LoVo (cell line): ENCODE results near the gene TAAR2.
"Not testable (repeated sequence)": the region's sequence is repeated elsewhere in the genome, so short reads cannot be mapped to it uniquely, and the experiment has no call there.

Source experiments
- DNase-seq: peaks from one replicate; pipeline ENCODE4 v3.0.0-alpha.2; 2016; ENCODE audit warnings: low spot score

The TAAR2 gene

DNA sequence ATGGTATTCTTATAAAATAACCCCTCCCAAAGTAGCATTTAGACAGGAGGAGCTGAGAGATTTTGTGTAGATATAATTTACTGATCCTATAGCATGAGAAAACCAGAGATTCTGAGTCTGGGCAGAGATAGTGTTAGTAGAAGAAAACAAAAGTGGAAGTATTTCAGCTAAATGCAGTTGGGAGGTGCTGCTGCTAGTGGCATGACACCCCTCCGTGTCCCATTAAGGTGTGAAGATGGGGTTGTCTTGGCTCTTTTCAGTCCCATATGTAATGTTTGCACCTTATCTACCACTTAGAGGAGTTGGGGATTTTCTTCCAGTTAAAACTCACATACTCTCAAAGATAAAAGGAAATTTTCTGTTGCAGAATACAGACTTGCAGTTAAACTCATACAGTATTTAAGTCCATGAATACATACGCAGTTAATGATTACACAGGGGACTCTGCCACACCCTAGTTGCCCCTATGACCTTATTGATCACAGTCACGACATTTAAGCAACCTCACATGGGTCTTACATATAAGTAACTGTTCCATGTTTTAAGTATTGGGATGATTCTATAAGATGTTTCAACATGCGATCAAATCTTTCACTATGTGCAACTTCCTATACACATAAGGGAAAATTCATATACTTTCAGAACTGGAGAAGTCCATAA is 11.5 kb downstream of the TAAR2 start:
- peak; percentile 49 for DNase-seq

DNA sequence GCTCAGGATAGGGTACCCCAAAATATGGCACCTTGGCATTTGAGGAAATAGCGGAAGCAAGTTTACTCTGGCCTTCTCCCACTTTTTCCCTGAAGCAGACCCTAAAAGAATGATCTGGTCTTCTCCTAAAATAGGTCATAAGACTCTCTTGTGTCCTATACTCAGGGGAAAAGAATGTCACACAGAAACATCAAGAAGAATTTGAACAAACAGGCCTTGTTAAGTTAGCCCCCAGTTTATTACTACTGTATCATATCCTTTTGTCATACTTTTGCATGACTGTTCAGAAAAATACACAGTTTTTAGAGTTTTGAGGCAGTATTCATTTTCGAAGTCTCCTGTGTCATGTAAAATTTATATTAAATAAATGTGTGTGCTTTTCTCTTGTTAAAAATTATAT is 12.5 kb downstream of the TAAR2 start:
- DNase-seq = no peak

DNA sequence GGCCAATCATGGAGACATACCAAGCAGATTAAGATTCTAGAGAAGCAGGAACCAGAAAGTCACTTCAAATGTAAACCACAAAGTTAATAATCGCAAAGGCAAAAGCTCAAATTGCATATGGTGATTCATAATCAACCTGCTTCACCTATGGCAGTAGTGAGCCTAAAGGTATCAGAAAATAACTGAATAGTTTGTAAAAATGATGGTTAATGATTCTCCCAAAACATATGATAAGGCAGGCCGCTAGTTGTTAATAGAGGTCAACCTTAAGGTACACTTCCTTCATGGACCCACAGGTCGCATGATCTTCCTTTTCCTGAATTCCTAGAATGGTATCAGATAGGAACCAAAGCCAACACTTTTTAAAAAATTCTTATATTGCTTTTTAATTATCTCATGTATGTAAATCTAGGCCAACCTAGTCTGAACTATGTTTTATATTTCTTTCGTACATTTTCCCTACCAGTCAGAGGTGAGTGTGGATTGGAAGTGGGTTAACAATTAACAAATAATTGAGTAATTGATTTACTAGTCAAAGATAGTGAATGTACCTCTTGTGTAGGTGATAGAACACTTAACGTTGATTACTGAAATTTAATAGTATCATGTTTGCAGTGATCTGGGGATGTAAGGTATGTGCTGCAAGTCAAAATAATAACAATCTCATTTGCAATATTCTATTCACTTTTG is 16.4 kb downstream of the TAAR2 start:
- DNase-seq = no peak

GRCh38 chr6:132604635-132605152 is 19.4 kb downstream of the TAAR2 start:
- no peak for DNase-seq

GRCh38 chr6:132600900-132601299 is 23.2 kb downstream of the TAAR2 start:
- DNase-seq = not testable (repeated sequence)

GRCh38 chr6:132598473-132598872 is 25.6 kb downstream of the TAAR2 start:
- peak; percentile 35 for DNase-seq

GRCh38 chr6:132596201-132596600 is 27.9 kb downstream of the TAAR2 start:
- no peak for DNase-seq

DNA sequence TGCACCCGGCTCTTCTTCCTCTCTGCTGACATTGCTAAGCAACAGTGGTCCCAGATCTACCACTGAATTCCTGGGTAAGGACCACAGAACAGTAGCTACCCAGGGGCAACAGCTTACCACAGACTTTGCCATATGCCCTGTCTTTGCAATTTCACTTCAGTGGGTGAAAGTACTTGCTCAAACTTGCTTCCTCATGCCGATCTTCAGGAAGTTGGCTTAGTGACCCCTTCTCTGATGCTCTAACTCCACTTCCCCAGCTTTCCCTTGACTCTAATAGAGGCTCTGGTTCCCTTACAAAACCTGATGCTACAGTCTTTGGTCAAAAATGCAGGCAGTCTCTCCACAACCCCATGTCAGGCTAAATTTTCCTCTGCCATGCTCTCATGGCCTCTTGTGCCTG is 31.2 kb downstream of the TAAR2 start:
- no peak for DNase-seq

DNA sequence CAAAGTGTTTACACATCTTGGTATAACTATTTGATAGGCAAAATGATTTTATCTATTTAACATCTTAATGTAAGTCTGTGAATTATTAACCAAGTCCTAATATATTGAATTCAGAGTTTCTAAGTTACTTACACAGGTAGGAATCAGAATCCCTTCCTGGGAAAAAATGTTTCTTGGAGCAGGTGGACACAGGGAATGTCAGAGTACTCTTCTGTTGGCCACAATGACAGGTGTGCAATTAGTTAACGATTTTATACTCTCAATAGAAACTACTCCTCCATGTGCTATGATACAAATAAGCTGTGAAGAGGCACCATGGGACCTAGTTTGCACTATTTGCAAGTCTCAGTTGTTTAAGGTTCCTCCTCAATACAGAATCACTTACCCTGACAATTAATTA is 33.7 kb downstream of the TAAR2 start:
- DNase-seq = no peak

- DNase-seq = no peak
These were observed 34.6 kb downstream of the TAAR2 start, which contains the start of gene TAAR5 for GRCh38 chr6:132589454-132589853. TSS of gene TAAR5 (minus strand) at chr6:132589741. CDS start at chr6:132589686, 55 bp downstream.

- DNase-seq = no peak
These were observed 36.7 kb downstream of the TAAR2 start for GRCh38 chr6:132587424-132587823.

DNA sequence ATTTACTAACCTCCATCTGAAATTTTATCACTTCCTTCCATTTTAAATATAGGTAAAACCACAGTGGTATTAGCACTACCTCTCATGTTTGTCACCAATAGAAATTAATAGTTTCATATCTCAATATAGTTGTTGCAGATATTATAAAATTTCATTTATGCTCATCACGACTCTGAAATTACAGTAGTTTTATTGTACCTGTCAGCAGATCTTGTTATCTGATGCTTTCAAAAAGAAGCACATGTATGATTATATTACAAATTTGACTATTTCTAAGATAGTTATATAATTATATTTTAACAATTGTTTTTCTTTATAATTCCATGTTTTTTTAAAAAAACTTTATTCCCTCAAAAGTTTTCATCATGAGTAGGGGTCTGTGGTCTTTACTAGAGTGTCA is 39.4 kb downstream of the TAAR2 start:
- DNase-seq = no peak

DNA sequence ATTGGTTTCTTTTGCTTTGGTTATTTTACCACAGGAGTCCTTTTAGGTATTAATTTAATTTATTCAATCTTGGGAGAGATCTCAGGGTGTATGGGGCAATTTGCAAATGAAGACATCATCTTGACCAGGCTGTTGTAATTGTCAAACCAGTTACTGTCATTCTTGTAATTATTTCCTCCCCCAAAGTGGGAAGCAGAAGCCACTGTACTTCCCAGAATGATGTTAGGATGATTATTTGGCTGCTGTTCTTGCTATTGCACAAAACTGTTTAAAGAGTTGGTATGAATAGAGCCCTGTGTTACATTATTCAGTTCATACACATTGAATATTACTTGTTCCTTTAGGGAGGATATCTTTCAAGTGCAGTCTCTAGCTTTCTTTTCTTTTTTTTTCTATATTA is 52.3 kb downstream of the TAAR2 start:
- DNase-seq = no peak

DNA sequence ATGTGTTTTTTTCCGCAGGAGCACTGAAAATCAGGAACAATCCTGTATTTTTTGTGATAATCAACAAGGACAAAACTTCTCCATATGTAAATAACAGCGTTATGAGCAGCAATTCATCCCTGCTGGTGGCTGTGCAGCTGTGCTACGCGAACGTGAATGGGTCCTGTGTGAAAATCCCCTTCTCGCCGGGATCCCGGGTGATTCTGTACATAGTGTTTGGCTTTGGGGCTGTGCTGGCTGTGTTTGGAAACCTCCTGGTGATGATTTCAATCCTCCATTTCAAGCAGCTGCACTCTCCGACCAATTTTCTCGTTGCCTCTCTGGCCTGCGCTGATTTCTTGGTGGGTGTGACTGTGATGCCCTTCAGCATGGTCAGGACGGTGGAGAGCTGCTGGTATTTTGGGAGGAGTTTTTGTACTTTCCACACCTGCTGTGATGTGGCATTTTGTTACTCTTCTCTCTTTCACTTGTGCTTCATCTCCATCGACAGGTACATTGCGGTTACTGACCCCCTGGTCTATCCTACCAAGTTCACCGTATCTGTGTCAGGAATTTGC is 53.8 kb downstream of the TAAR2 start, which contains the start of gene TAAR6:
Gene TAAR6 (plus strand): TSS at position 102 of the 557 bp plus-strand sequence. CDS start 0 bp downstream, at position 102.
- no peak for DNase-seq

DNA sequence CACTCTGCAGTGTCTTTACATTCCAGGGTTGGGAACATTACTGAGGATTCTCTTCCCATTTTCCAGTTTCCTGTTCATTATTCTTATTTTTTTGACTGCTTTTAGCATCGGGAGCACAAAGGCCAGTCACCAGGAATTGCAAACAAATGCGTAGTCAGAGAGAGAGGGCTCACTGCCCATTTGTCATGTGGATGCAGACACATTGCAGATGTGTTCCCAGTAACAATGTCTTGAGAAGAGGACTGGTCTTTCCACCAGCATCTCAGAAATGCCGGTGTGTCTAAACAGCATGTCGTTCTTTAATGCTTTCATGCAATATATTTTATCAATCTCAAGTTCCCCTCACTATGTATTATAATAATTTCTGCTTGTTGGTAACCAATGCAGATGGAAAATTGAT is 54.9 kb downstream of the TAAR2 start:
- no peak for DNase-seq

DNA sequence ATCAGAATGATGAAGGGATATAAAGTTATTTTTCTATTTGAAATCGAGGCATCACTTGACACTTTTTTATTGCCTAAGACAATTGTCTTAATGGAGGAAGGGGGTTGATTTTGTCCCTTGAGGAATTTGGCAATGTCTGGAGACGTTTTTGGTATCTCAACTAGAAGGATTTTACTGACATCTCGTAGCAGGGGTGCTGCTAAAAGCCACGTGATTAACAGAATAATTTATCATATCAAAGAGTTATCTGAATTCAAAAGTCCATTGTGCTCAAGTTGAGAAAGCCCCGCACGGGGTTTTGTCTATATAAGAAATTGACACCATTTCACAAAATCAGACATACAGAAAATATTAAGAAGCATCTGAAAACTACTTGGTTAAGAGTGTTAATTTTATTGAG is 55.5 kb downstream of the TAAR2 start:
- no peak for DNase-seq

DNA sequence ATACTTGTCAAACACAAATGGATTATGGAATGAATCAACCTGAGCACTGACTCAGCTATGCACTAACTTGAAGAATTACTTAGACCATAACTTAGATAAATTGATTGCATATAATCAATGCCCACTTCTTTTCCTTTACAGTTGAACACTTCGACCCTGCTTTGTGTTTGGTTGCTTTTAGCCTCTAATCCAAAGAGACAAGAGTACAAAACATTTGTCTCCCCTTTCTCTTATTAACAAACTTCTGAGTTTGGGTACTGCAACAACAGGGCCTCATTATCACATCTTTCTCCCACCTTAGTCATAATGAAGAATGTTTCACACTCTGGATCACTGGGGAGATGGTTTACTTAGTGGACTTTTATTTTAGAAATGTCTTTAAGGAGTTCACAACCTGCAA is 56.5 kb downstream of the TAAR2 start:
- DNase-seq = no peak
